HL-60 (cell line): ENCODE measurements around the gene CNIH3.

ENCODE experiments used
- GABPA ChIP-seq: IDR thresholded peaks from 2 replicates; pipeline ENCODE4 v1.6.1; 2012; ENCODE audit warnings: low read depth
- POLR2AphosphoS5 ChIP-seq: IDR thresholded peaks from 2 replicates; pipeline ENCODE4 v1.6.1; 2012; ENCODE audit warnings: low read depth
- REST ChIP-seq: IDR thresholded peaks from 2 replicates; pipeline ENCODE4 v1.6.1; 2012; ENCODE audit warnings: low read depth; ENCODE audit not compliant: insufficient replicate concordance
- TF ChIP-seq, protein P1 (sequence below): IDR thresholded peaks from one replicate; pipeline ENCODE4 v1.5.1; 2011; ENCODE audit warnings: low read length, control low read depth, inconsistent platforms; ENCODE audit not compliant: insufficient read depth

DNA sequence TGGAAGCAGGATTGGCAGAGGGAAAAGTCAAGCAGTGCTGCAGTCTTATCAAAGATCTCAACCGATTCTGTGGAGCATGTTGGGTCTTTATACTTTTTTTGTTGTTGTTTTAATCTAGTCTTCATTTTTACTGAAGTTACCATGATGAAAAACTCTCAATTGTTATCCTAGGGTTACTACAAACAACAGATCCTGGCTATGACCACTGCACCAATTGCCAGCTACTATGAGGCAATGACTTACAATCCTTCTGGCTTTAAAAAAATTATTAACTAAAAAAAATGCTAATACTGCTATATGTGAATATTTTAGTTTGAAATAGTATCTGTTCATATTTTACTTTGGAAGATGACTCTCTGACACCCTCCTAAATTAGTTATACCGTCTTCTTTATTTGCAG, 145.9 kb downstream of the CNIH3 start:
- TF ChIP-seq, protein P1, sequence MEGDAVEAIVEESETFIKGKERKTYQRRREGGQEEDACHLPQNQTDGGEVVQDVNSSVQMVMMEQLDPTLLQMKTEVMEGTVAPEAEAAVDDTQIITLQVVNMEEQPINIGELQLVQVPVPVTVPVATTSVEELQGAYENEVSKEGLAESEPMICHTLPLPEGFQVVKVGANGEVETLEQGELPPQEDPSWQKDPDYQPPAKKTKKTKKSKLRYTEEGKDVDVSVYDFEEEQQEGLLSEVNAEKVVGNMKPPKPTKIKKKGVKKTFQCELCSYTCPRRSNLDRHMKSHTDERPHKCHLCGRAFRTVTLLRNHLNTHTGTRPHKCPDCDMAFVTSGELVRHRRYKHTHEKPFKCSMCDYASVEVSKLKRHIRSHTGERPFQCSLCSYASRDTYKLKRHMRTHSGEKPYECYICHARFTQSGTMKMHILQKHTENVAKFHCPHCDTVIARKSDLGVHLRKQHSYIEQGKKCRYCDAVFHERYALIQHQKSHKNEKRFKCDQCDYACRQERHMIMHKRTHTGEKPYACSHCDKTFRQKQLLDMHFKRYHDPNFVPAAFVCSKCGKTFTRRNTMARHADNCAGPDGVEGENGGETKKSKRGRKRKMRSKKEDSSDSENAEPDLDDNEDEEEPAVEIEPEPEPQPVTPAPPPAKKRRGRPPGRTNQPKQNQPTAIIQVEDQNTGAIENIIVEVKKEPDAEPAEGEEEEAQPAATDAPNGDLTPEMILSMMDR, result no peak
- TF ChIP-seq REST (no peak), GABPA (no peak), POLR2AphosphoS5 (no peak)
